ENCODE data around the gene FREM3. TPM values are rescaled to one million over a fixed set of nuclear protein-coding genes. Genes with fewer than 3 reads are reported as not detected.
"Not testable (repeated sequence)": the region's sequence is repeated elsewhere in the genome, so short reads cannot be mapped to it uniquely, and the experiment has no call there.

FREM3 gene
- total and polyA plus RNA-seq, 12 donors, result 0.01 to 0.25 (median 0.05) TPM; not detected in 6

GRCh38 chr4:143692241-143692640, 8.2 kb downstream of the FREM3 start:
- no peaks in the 10 kb centered on the region for H3K4me1 ChIP-seq
- no peak for ATAC-seq
- peaks cover 0 to 10% (median 0%) of the 10 kb centered on the region in 7 donors for H3K27me3 ChIP-seq
- peaks cover 0 to 6% (median 0%) of the 10 kb centered on the region in 11 donors for H3K9me3 ChIP-seq
- 83 to 98% methylated on average over 1 of the region's 1 CpG for WGBS, 2 donors
- DNase-seq, result no peak
- TF ChIP-seq CTCF (IDR thresholded peaks at IDR 0.05), result no peak
- no peak overlapping the region for H3K27ac ChIP-seq
- H3K36me3 ChIP-seq, result no peaks in the 10 kb centered on the region
- no peak overlapping the region for H3K4me3 ChIP-seq
- intact Hi-C loops (cut with DNase I), result no loop called here

DNA sequence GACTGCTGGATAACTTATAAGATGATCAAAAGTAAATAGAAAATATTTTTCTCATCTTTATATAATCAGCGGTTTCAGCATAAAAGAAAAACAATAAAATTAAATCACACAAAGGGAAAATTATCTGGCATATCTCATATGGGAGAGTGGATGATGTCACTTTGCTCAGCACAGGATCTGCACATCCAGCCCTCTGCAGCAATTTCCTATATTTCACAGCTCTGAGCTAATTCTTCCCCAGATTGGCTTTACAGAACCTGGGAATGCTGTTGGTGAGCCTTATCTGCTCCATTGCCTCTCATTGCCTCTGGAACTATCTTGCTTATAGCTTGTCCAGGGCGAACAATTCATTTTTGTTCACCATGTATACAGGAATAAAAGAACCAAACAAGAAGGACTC, 21.0 kb downstream of the FREM3 start:
- H3K36me3 ChIP-seq, result no peaks in the 10 kb centered on the region
- DNase-seq (no peak), ATAC-seq (no peak)
- no peak for TF ChIP-seq CTCF (IDR thresholded peaks at IDR 0.05)
- intact Hi-C loops (cut with DNase I), result no loop called here
- WGBS, 2 donors, result 62 to 71% methylated on average over 2 of the region's 2 CpGs
- peaks cover 0 to 7% (median 0%) of the 10 kb centered on the region in 11 donors for H3K9me3 ChIP-seq
- H3K4me3 ChIP-seq, result no peak overlapping the region
- H3K27me3 ChIP-seq, result no peaks in the 10 kb centered on the region
- H3K4me1 ChIP-seq, result no peaks in the 10 kb centered on the region
- no peak overlapping the region for H3K27ac ChIP-seq

GRCh38 chr4:143673629-143674028, 26.8 kb downstream of the FREM3 start:
- intact Hi-C loops (cut with DNase I), result not testable (repeated sequence)

DNA sequence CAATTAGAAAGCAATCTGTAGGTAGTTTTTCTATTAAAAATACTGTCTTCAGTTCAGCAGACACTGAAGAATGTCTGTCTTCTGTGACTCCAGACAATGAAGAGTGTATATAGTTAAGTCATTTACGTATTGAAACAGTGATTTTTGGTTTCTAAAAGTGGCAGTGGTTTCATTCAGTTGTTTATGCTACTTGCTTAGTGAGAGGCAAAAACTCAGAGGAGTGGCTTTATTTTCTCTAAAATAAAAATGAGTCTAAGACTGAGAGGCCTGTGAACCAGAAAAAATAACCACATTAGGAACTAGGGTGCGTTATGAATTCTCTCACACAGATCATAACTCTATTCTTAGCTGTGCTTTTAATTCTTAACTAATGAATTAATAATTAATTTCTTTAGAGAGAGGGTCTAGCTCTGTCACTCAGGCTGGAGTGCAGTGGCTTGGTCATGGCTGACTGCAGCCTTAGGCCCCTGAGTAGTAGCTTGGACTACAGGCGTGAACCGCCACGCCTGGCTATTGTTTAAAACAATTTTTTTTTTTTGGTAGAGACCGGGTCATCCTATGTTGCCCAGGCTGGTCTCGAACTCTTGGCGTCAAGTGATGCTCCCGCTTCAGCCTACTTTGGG, 31.4 kb downstream of the FREM3 start:
- no peak for ATAC-seq
- 95 to 96% methylated on average over 9 of the region's 9 CpGs for WGBS, 2 donors
- no peaks in the 10 kb centered on the region for H3K36me3 ChIP-seq

More at GRCh38 chr4:143673629-143674028, 26.8 kb downstream of the FREM3 start:
- not testable (repeated sequence) for DNase-seq, H3K4me1 ChIP-seq, H3K9me3 ChIP-seq, H3K36me3 ChIP-seq, ATAC-seq, H3K27me3 ChIP-seq, H3K4me3 ChIP-seq, H3K27ac ChIP-seq
- 95 to 97% methylated on average over 8 to 9 of the region's 9 CpGs for WGBS, 2 donors

More for the DNA sequence above, 31.4 kb downstream of the FREM3 start:
- DNase-seq, result no peak
- Histone ChIP-seq H3K27me3 (no peaks in the 10 kb centered on the region), H3K27ac (no peak overlapping the region), H3K4me3 (no peak overlapping the region), H3K9me3 (peaks cover 0 to 5% (median 0%) of the 10 kb centered on the region in 11 donors), H3K4me1 (peaks cover 0 to 16% (median 13%) of the 10 kb centered on the region in 9 donors)
- no peak for TF ChIP-seq CTCF (IDR thresholded peaks at IDR 0.05)
- intact Hi-C loops (cut with DNase I), result no loop called here

Data from heart right ventricle (tissue), 16 donors.